HCEC 1CT (cell line): Measurements from ENCODE around the gene MAS1L.

Experiments
- DNase-seq: peaks from one replicate; pipeline ENCODE4 v3.0.0-alpha.2; 2017

The MAS1L gene

GRCh38 chr6:29487660-29488059 lies at the start of gene MAS1L:
Gene MAS1L, minus strand, starts transcription at chr6:29487956. Its CDS starts 54 bp downstream, at chr6:29487902.
- DNase-seq = no peak

- no peak for DNase-seq
Measured at GRCh38 chr6:29532320-29532951, 44.7 kb upstream of the MAS1L start.

GRCh38 chr6:29531668-29532067 lies 43.9 kb upstream of the MAS1L start:
- DNase-seq = no peak

DNA sequence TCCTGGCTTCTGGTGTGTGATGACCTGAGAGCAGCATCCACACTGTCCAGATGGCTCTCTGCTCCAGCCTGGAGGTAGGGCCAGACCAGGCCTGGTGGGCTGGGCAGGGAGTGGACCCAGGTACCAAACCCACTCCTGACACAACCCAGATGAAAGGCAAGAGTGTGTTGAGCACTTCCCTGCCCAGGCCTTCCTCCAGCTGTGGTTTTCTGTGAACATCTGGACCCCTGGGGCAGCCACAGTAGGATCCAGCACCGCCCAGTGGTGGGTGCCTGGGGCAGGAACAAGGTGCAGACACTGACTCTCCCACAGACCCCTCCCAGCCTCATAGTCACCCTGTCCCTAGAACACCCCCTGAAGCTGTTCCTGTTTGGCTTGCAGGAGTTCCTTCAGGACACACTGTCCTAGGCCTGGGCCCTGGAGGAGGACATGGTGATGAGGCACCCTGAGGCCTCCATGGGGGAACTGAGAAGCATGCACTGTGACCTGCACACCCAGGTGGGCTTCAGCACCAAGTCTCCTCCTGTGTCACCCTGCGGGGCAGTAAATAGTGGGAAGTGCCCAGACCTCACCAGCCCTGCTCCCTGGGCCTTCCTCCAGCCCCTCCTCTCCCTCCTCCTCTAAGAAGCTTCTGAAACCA lies 43.0 kb upstream of the MAS1L start:
- no peak for DNase-seq

DNA sequence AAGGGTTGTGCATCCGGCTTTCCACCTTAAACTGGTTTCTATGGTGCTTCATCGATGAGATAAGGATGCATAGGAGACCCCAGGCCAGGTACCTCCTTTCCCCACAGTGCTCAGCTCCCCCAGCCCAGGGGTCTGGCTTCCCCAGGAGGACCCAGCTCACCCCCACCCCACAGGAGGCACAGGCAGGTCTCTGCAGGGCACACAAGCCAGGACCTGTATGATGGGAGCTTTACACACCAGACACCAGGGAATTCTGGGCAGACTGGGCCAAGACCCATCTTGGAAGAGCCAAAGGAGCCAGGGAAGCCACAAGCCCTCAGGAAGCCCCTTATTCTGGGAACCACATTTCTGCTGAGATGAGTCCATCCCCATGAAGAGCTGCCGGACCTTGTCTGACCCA lies 42.2 kb upstream of the MAS1L start:
- DNase-seq = no peak

DNA sequence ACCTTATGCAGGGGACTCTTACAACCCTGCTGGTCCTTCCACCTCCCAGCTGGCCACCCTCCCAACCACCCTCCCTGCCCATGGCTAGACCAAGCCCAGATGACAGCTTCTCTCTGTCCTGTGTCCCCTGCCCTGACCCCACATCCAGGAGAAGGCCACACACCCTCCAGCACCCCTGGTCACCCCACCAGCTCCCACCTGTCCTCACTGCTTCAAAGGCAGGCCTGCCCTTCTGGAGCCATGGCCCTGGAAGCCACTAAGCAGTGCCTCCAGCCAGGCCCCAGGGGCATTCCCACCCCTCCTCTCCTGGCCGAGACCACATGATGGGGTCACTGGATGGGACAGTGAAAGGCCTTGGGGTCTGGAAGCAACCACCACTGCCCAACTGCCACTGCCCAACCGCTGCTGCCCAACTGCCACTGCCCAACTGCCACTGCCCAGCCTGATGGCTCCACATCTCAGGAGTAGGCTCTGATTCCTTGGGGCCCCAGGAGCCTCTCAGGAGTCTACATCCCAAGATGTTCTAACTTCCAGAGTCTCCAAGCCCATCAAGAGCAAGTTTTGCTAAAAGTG lies 41.3 kb upstream of the MAS1L start:
- DNase-seq = no peak

- no peak for DNase-seq
Measured at GRCh38 chr6:29528300-29528931, 40.7 kb upstream of the MAS1L start.

- DNase-seq = no peak
Measured at GRCh38 chr6:29527564-29527963, 39.8 kb upstream of the MAS1L start.

- DNase-seq = no peak
Measured at GRCh38 chr6:29527126-29527525, 39.4 kb upstream of the MAS1L start.

GRCh38 chr6:29525311-29525639 lies 37.5 kb upstream of the MAS1L start:
- no peak for DNase-seq

DNA sequence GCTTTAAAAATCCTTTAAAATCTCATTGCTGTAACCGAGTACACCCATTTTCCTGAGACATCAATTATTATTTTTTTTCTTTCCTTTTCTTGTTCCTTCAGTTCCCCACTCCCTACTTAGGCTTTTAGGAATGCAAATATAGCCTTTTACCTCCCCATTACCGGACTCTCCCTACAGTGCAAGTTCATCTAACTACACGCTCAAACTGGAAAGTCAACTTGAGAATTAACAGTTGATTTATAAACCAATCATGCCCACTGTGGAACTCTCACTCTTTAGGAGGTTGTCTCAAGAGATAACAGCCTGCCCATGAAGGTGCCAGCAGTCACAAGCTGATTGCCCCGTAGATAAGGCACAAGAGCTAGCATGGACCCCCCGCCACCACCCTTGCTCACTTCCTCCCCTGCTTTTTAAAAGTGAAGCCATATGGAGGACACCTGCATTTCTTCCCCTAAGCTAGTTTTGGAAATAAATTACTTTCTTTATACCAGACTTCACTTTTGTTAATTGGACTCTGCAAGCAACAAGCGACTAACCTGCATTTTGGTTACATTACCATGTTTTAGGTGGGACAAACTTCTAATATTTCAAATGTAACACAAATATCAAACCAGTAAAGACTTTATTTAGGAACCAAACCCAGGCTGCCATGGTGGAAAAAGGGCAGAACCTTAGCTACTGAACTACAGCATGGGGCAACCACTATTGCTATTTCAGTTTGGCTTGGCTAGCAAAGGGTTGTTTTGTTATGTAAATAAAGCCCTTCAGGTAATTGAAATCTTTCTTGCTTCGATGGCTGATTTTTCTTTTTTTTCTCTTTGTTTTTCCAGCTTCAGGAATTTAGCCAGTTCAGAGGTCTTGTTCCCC lies 36.9 kb upstream of the MAS1L start:
- DNase-seq = no peak

DNA sequence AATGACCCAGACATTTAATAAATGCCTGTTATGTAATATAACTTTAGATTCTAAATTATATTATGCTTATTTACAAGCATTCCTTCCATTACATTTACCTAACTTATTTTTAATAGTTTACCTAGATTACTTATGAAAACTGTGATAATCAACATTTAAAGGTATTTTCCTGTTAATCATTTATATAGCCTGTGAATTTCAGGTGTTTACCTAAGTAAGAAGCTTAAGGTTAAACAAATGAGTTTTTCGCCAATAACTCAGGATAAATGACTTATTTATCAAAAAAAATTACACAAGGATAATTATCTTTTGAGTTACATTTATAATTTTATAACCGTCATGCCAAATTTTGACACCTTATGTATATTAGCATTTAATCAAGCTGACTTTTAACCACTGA lies 36.3 kb upstream of the MAS1L start:
- no peak for DNase-seq

DNA sequence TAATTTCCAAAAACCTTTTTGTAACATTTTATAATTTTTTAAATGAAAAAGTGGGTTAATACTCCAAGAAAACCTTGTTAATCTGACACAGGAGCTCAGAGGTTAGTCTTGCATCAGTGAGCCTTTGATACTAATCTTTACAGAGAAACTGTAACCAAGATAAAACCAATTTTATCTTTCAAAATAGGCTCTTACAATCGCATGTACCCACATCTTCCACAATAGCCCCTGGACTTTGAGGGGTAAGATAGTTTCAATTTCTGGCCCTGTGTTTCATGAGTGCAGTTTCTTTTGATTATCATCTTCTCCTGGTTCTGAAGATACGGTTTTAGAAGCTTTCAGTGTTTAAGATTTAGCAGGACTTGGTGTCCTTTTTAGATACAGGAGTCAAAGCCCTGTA lies 34.5 kb upstream of the MAS1L start:
- no peak for DNase-seq

DNA sequence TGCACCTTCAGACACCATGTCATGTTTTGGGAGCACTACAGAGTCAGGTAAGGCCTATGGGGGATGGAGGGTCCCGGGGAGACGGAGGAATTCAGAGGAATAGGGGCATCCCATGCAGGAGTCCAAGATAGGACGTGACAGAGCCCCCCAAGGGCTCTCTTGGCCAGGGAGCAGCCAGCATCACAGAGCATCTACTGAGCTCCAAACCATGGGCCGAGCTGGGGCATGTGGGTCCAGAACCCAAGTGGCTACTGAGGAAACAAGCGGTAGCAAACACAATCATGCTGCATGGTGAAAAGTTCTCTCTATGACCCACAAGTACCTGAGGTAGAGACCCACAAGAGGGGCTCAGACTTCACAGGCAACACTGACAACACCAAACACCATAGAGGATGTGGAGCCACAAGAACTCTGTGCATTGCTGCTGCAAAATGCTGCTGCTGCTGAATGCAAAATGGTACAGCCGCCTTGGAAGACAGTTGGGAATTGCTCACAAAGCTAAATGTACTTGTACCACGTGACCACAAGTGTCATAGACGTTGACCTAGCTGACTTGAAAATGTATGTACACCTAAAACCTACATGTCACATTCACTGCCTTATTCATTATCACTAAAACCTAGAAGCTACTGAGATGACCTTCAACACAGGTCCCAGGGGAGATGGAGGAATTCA lies 33.4 kb upstream of the MAS1L start:
- no peak for DNase-seq

- no peak for DNase-seq
Measured at GRCh38 chr6:29520232-29520631, 32.5 kb upstream of the MAS1L start.

DNA sequence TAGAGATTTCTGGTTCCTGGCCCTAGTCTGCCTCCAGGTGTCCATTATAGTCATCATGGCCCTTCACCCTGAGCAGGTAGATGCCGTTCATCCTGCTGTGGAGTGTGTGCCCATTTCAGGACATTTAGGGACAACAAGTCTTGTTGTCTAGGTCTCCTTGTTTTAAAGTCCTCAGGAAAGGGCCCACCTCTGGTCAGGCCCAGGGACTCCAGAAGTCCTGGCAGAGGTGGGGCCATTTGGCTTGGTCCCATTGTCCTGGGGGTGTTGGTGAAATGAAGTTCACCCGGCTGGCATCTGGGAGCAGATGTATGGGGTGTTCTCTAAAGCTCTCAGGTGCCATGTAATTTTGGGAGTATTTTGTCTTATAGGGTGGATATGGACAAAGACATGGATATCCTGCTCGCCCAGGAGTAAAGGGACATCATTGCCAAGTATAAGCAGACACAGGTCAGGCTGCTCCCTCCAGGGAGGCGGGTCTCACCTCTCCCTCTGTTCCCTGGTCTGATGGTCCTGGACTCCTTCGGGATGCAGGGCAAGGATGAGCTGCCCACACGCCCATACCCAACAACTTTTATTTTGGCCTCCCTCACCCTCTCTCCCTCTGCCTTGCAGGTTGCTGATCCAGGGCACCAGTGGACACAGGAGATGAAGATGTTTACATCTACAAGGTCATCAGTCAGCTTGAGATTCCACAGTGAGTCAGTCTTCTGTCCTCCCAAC lies 31.7 kb upstream of the MAS1L start:
- DNase-seq = no peak

DNA sequence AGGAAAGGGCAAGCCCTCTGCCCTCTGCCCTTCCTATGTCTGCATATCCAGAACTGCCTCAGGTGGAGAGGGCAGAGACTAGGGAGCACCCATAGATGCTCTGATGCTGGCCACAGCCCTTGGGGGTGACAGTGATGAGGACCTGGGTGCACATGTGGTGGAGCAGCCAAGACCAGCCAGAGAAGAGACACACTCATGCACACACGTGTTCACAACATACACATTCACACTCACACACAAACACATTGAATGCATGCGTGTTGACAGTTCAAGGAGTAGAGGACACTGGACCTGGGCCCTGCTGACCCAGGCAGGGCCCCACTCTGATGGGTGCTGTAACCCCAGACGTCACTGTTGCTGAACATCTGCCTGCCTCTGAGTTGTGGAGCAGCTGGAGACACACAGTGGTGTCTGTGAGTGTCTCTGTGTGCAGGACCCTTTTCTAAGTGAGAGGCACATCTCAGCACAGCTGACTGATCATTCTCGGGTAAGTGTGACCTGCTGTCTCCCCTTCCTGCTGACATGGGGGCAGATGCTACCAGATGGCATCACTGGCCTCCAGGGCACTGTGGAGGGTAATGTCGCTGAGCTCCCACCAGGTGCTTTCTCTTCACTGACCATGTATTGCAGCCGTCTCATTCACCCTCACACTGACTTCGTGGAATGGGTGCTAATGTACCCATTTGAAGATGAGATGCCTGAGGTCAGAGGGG lies 30.1 kb upstream of the MAS1L start:
- no peak for DNase-seq

DNA sequence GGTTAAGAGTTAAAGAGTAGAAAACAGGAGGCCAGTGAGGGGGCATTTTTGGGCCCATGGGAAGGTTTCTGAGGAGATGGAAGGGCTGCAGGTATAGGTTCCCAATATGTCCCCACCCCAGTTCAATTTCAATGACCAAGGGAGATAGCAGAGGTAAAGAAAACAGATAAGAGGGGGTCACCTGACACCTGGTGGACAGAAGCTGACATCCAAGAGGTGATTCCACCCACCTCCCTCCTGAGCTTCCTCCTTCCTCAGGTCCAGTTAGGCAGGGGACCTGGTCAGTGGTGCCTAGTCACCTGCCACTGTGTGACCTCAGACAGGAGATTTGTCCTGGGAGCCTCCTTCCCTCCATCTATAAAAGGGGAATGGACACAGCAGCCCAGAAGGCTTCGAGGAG lies 29.5 kb upstream of the MAS1L start:
- DNase-seq = no peak

DNA sequence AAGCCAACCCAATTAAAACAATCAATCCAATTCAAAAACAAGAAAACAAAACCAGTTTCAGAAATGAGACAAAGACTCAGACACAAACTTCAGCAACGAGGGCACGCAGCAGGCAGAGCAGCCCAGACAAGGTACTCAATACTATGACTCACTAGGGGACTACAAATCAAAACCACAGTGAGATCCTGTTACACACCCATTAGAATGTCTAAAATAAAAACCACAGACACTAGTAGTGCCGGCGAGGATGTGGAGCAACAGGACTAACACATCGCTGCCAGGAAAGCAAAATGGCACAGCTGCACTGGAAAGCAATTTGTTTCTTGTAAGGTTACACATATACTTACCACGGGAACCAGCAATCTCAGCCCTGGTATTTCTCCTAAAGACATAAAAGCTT lies 28.4 kb upstream of the MAS1L start:
- DNase-seq = peak; percentile 52

GRCh38 chr6:29510746-29511300 lies 23.1 kb upstream of the MAS1L start:
- no peak for DNase-seq

DNA sequence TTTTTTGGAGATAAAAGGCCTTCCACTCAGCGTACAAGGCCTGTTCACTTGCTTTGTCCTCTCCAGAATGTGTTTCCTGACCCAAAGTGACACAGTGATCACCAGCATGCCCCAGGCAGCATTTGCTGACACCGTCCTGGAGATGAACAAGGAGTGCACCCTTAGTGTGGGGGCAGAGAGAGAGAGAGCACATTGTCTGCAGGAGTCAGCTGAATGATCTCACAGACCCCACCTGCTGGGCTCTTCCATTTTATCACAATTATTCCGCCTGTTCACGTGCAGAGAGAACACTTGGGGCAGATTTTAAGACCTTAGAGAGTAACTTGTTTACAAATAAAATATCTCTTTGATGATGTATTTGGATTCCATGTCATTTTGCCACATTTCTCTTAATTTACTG lies 22.4 kb upstream of the MAS1L start:
- DNase-seq = no peak
